ENCODE measurements around the gene TPI1.

Gene TPI1

GRCh38 chr12:6839482-6840201 is 27.7 kb upstream of the TPI1 start:
- no peak for TF ChIP-seq CTCF (IDR thresholded peaks at IDR 0.05; ENCODE audit: low read depth, low read length)
- no peak overlapping the region for H3K4me3 ChIP-seq (replicated peaks in 1 of 2; ENCODE audit: low read depth in 2 of 2, low read length in 2 of 2)
- DNase-seq (ENCODE audit: low read depth in 2 of 2): no peak

- no peak overlapping the region for H3K4me3 ChIP-seq (replicated peaks in 1 of 2; ENCODE audit: low read depth in 2 of 2, low read length in 2 of 2)
- TF ChIP-seq CTCF (IDR thresholded peaks at IDR 0.05; ENCODE audit: low read depth, low read length): no peak
- no peak for DNase-seq (ENCODE audit: low read depth in 2 of 2)
These were observed 27.0 kb upstream of the TPI1 start for GRCh38 chr12:6840330-6840729.

GRCh38 chr12:6840761-6841515 is 26.4 kb upstream of the TPI1 start, which contains the start of gene GNB3:
GNB3 (plus strand) TSS chr12:6840925; CDS start chr12:6841288, 363 bp downstream.
- DNase-seq (ENCODE audit: low read depth in 2 of 2): no peak
- H3K4me3 ChIP-seq (replicated peaks in 1 of 2; ENCODE audit: low read depth in 2 of 2, low read length in 2 of 2): no peak within 1 kb of the TSS
- no peak for TF ChIP-seq CTCF (IDR thresholded peaks at IDR 0.05; ENCODE audit: low read depth, low read length)

GRCh38 chr12:6842075-6842474 is 25.3 kb upstream of the TPI1 start:
- no peak for TF ChIP-seq CTCF (IDR thresholded peaks at IDR 0.05; ENCODE audit: low read depth, low read length)
- DNase-seq (ENCODE audit: low read depth in 2 of 2): no peak
- H3K4me3 ChIP-seq (replicated peaks in 1 of 2; ENCODE audit: low read depth in 2 of 2, low read length in 2 of 2): no peak overlapping the region

GRCh38 chr12:6843118-6843902 is 24.0 kb upstream of the TPI1 start:
- DNase-seq (ENCODE audit: low read depth in 2 of 2): no peak
- H3K4me3 ChIP-seq (replicated peaks in 1 of 2; ENCODE audit: low read depth in 2 of 2, low read length in 2 of 2): no peak overlapping the region
- TF ChIP-seq CTCF (IDR thresholded peaks at IDR 0.05; ENCODE audit: low read depth, low read length): no peak

GRCh38 chr12:6845395-6845794 is 21.9 kb upstream of the TPI1 start:
- DNase-seq (ENCODE audit: low read depth in 2 of 2): no peak
- no peak for TF ChIP-seq CTCF (IDR thresholded peaks at IDR 0.05; ENCODE audit: low read depth, low read length)
- no peak overlapping the region for H3K4me3 ChIP-seq (replicated peaks in 1 of 2; ENCODE audit: low read depth in 2 of 2, low read length in 2 of 2)

All from cardiac fibroblast (primary cell).